HepG2 (cell line): Measurements from ENCODE around the gene PIEZO1. TPM values are rescaled to one million over a fixed set of nuclear protein-coding genes. Genes with fewer than 3 reads are reported as not detected.

Experiments used
- FOSL2 ChIP-seq: sonication (generic); formaldehyde crosslinking; IDR thresholded peaks from 2 replicates; pipeline ENCODE4 v1.4.0; 2020; ENCODE audit warnings: missing genetic modification reagents
- FOXP4 ChIP-seq: sonication (generic); formaldehyde crosslinking; IDR thresholded peaks from 2 replicates; pipeline ENCODE4 v1.4.0; 2020; ENCODE audit warnings: missing genetic modification reagents
- ISL2 ChIP-seq: sonication (generic); formaldehyde crosslinking; IDR thresholded peaks from 2 replicates; pipeline ENCODE4 v1.5.0; 2020; ENCODE audit warnings: missing genetic modification reagents
- NFE2L1 ChIP-seq: sonication (generic); formaldehyde crosslinking; IDR thresholded peaks from 2 replicates; pipeline ENCODE4 v1.4.0; 2020; ENCODE audit warnings: missing genetic modification reagents, mild to moderate bottlenecking, borderline replicate concordance
- PHF8 ChIP-seq: sonication (generic); formaldehyde crosslinking; IDR thresholded peaks from 2 replicates; pipeline ENCODE4 v1.5.0; 2020; ENCODE audit warnings: missing genetic modification reagents
- PRMT3 ChIP-seq: sonication (generic); formaldehyde crosslinking; IDR thresholded peaks from 2 replicates; pipeline ENCODE4 v1.8.1; 2022; ENCODE audit warnings: low read depth, mild to moderate bottlenecking, moderate library complexity, missing genetic modification reagents, borderline replicate concordance
- RAD51 ChIP-seq: fragments of 450-650 bp; IDR thresholded peaks from 2 replicates; pipeline ENCODE4 v1.6.1; 2016; ENCODE audit warnings: borderline replicate concordance
- RARG ChIP-seq: sonication (generic); formaldehyde crosslinking; IDR thresholded peaks from 2 replicates; pipeline ENCODE4 v1.4.0; 2020; ENCODE audit warnings: low read depth, mild to moderate bottlenecking, missing genetic modification reagents
- RBAK ChIP-seq: sonication (generic); formaldehyde crosslinking; IDR thresholded peaks from 2 replicates; pipeline ENCODE4 v1.5.1; 2020; ENCODE audit warnings: mild to moderate bottlenecking, missing genetic modification reagents
- SALL2 ChIP-seq: sonication (generic); formaldehyde crosslinking; IDR thresholded peaks from 2 replicates; pipeline ENCODE4 v1.8.1; 2023; ENCODE audit warnings: mild to moderate bottlenecking, missing genetic modification reagents, inconsistent platforms
- SMARCE1 ChIP-seq: fragments of 450-650 bp; IDR thresholded peaks from 2 replicates; pipeline ENCODE4 v1.6.1; 2017; ENCODE audit warnings: borderline replicate concordance
- STAG1 ChIP-seq: sonication (generic); formaldehyde crosslinking; IDR thresholded peaks from 2 replicates; pipeline ENCODE4 v1.4.0; 2020; ENCODE audit warnings: missing genetic modification reagents
- ZBTB46 ChIP-seq: sonication (generic); formaldehyde crosslinking; IDR thresholded peaks from 2 replicates; pipeline ENCODE4 v1.4.0; 2020; ENCODE audit warnings: mild to moderate bottlenecking, missing genetic modification reagents, borderline replicate concordance
- ZNF124 ChIP-seq: sonication (generic); formaldehyde crosslinking; IDR thresholded peaks from 2 replicates; pipeline ENCODE4 v1.4.0; 2020; ENCODE audit warnings: missing genetic modification reagents
- ZNF256 ChIP-seq: sonication (generic); formaldehyde crosslinking; conservative IDR thresholded peaks from 2 replicates; pipeline ENCODE4 v1.4.0; 2020; ENCODE audit warnings: missing genetic modification reagents
- ZNF598 ChIP-seq: sonication (generic); formaldehyde crosslinking; IDR thresholded peaks from 2 replicates; pipeline ENCODE4 v1.5.1; 2020; ENCODE audit warnings: mild to moderate bottlenecking, missing genetic modification reagents, borderline replicate concordance
- ZNF639 ChIP-seq: conservative IDR thresholded peaks from 2 replicates; pipeline ENCODE4 v1.6.1; 2018; ENCODE audit warnings: missing genetic modification reagents
- ZNF878 ChIP-seq: sonication (generic); formaldehyde crosslinking; IDR thresholded peaks from 2 replicates; pipeline ENCODE4 v1.8.1; 2023; ENCODE audit warnings: mild to moderate bottlenecking, missing genetic modification reagents, moderate library complexity
- ZSCAN20 ChIP-seq: sonication (generic); formaldehyde crosslinking; IDR thresholded peaks from 2 replicates; pipeline ENCODE4 v1.4.0; 2020; ENCODE audit warnings: missing genetic modification reagents, mild to moderate bottlenecking, borderline replicate concordance
- ZSCAN22 ChIP-seq: sonication (generic); formaldehyde crosslinking; IDR thresholded peaks from 2 replicates; pipeline ENCODE4 v1.4.0; 2020; ENCODE audit warnings: mild to moderate bottlenecking, missing genetic modification reagents
- polyA plus RNA-seq, 8 experiments: library from polyadenylated mRNA; depleted of rRNA in 3 of 8; stranded (reverse) in 7 of 8; unstranded in 1 of 8; fragments of >200 nt; fragmentation: Illumina TruSeq in 4 of 8; extraction: Trizol in 4 of 8; gene quantifications; 2 replicates each; pipeline versions ENCODE4 v1.2.1 to v1.2.3, GENCODE V29; 2011 to 2016; ENCODE audit warnings: low read depth in 4 of 8, missing spikeins in 1 of 8, mixed read lengths in 1 of 8; ENCODE audit not compliant: insufficient read depth in 1 of 8
- total RNA-seq, 5 experiments: library from RNA; depleted of rRNA; stranded (reverse); fragments of >200 nt; fragmentation: Illumina TruSeq; extraction: Trizol; gene quantifications; 2 replicates each; pipeline ENCODE4 v1.2.3, GENCODE V29; 2016; ENCODE audit warnings: low read depth in 1 of 5
- TF ChIP-seq, protein P1 (sequence below): sonication (generic); formaldehyde crosslinking; IDR thresholded peaks from 2 replicates; pipeline ENCODE4 v1.4.0; 2020; ENCODE audit warnings: missing genetic modification reagents, borderline replicate concordance

Gene PIEZO1
- total and polyA plus RNA-seq, 2 of the 13 experiments (the other 11 are each of a cell fraction or from before 2014, with no cell fraction given): 67.9 to 85.0 TPM

DNA sequence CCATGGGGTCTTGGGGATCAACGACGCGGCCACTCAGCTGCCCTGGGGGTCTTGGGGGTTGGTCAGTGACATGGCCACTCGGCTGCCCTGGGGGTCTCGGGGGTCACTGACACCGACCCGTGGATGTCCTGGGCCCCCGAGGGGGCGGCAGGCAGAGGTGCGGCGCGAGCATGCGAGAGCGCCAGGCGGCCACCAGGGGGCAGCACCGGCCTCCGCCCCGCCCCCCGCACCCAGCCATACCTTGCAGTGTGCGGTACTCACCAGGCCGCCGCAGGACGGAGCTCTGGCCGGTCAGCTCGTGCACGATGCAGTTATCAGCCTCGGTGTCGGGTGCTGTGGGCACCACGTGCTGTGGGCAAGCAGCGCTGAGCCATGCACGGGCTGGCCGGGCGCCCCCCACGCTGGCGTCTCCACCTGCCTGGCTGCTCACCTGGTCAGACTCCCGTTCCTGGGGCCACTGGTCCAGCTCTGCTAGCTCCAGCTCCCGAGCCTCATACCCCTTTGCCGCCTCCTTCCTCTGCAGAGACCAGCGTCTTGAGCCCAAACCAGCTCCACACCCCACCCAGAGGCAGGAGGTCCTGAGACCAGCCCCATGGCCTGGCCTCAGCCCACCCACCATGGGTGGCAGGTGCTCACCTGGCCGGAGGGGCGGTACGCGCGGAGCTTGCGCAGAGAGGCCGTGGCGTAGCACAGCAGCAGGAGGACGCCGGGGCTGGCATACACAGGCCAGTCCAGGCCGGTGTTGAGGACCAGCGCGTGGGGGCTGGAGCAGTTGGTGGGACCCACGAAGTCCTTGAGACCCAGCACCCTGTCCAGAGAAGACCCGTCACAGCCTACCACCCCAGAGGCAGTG, 47.5 kb downstream of the PIEZO1 start (continued):
- TF ChIP-seq ZSCAN20 (CRISPR knock-in tag) (no peak), ISL2 (CRISPR knock-in tag) (peak; percentile 66), RAD51 (no peak), SALL2 (peak; percentile 47; the same call in 1 of the 2 replicates), ZNF256 (no peak), PRMT3 (CRISPR knock-in tag) (no peak), RARG (no peak), ZNF639 (CRISPR knock-in tag) (0 out of 2 replicates have a peak, but pooled peaks have one; percentile 44), SMARCE1 (no peak), ZNF598 (CRISPR knock-in tag) (0 out of 2 replicates have a peak, but pooled peaks have one; percentile 37), STAG1 (CRISPR knock-in tag) (peak; percentile 76), ZSCAN22 (CRISPR knock-in tag) (no peak), PHF8 (no peak; the same call in none of the 2 replicates), ZNF878 (CRISPR knock-in tag) (no peak), FOXP4 (CRISPR knock-in tag) (no peak), RBAK (CRISPR knock-in tag) (no peak), ZBTB46 (CRISPR knock-in tag) (peak; percentile 77; the same call in 1 of the 2 replicates), NFE2L1 (CRISPR knock-in tag) (no peak), ZNF124 (CRISPR knock-in tag) (no peak), FOSL2 (peak; percentile 21; the same call in 1 of the 2 replicates)
- TF ChIP-seq, protein P1, sequence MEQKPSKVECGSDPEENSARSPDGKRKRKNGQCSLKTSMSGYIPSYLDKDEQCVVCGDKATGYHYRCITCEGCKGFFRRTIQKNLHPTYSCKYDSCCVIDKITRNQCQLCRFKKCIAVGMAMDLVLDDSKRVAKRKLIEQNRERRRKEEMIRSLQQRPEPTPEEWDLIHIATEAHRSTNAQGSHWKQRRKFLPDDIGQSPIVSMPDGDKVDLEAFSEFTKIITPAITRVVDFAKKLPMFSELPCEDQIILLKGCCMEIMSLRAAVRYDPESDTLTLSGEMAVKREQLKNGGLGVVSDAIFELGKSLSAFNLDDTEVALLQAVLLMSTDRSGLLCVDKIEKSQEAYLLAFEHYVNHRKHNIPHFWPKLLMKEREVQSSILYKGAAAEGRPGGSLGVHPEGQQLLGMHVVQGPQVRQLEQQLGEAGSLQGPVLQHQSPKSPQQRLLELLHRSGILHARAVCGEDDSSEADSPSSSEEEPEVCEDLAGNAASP (CRISPR knock-in tag): peak; percentile 63
